Stimulated activated CD4-positive, alpha-beta T cell treated with anti-CD3 and anti-CD28 coated beads, Interleukin-15, amount 100 ng/mL, for 24 hours (primary cell): ENCODE measurements around the gene ADPRS.

ENCODE experiments used
- DNase-seq: peaks from one replicate; pipeline ENCODE4 v3.0.0-alpha.2; 2020

Gene ADPRS

GRCh38 chr1:36088577-36089392 lies at the start of gene ADPRS:
ADPRS (plus strand) TSS chr1:36088892; CDS start chr1:36088905, 13 bp downstream.
- DNase-seq, result peak; percentile 94

GRCh38 chr1:36040238-36040637 lies 48.5 kb upstream of the ADPRS start:
- DNase-seq, result no peak

GRCh38 chr1:36051821-36052220 lies 36.9 kb upstream of the ADPRS start:
- no peak for DNase-seq

GRCh38 chr1:36053978-36054377 lies 34.7 kb upstream of the ADPRS start:
- no peak for DNase-seq

- DNase-seq, result no peak
These were observed 33.0 kb upstream of the ADPRS start for GRCh38 chr1:36055706-36056105.

- no peak for DNase-seq
These were observed 26.4 kb upstream of the ADPRS start for GRCh38 chr1:36062315-36062714.

- no peak for DNase-seq
These were observed 20.8 kb upstream of the ADPRS start for GRCh38 chr1:36067871-36068270.

GRCh38 chr1:36068866-36069265 lies 19.8 kb upstream of the ADPRS start:
- DNase-seq, result no peak

- no peak for DNase-seq
These were observed 18.3 kb upstream of the ADPRS start for GRCh38 chr1:36070349-36070748.

GRCh38 chr1:36076979-36077573 lies 11.6 kb upstream of the ADPRS start:
- DNase-seq, result no peak

- no peak for DNase-seq
These were observed 8.5 kb upstream of the ADPRS start for GRCh38 chr1:36080236-36080635.

- no peak for DNase-seq
These were observed 7.9 kb upstream of the ADPRS start for GRCh38 chr1:36080801-36081200.

- DNase-seq, result no peak
These were observed 6.7 kb upstream of the ADPRS start for GRCh38 chr1:36081926-36082485.

GRCh38 chr1:36083219-36083618 lies 5.5 kb upstream of the ADPRS start:
- no peak for DNase-seq

GRCh38 chr1:36083635-36084496 lies 4.8 kb upstream of the ADPRS start, which contains the start of gene TEKT2:
TEKT2 (plus strand) TSS chr1:36084094; CDS start chr1:36084922, 828 bp downstream.
- DNase-seq, result no peak

- DNase-seq, result no peak
These were observed 4.1 kb upstream of the ADPRS start for GRCh38 chr1:36084497-36085115.

- no peak for DNase-seq
These were observed 3.6 kb upstream of the ADPRS start for GRCh38 chr1:36085126-36085525.

GRCh38 chr1:36085686-36086526 lies 2.8 kb upstream of the ADPRS start:
- DNase-seq, result no peak

GRCh38 chr1:36086529-36087232 lies 2.0 kb upstream of the ADPRS start:
- no peak for DNase-seq

- no peak for DNase-seq
These were observed 1.2 kb upstream of the ADPRS start for GRCh38 chr1:36087233-36088123.
